ENCODE data around the gene L1CAM.

The L1CAM gene

DNA sequence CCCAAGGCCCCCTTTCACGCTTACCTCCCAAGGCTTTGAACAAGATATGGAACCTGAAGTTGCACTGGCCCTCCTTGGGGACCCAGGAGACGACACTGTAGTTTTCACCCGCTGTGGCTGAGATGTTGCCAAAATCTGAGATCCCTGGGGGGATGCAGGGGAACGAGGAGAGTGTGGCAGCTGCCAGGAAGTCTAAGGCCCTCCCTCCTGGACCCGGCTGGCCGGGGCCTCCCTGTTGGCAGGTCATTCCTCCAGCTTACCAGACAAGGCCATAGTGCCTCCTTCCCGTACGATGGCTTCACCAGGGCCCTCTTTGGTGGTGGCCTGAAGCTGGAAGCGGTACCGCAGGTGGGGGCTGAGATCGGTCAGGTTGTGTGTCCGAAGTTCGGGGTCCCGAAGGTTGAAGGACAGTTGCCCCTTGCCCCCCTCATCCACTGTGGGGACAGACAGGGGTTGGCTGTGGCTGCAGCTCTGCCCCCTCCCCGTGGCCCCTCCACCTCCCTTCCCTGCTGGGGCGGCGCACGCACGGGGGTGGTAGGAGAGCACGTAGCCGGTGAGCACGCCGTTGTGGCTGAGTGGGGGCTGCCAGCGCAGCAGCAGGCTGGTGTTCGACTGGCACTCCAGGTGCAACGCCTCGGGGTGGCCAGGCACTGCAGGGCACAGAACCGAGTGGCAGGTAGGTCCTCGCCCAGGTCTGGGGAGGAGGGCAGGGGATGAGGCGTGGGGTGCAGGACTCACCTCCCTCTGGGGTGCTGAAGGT lies 21.2 kb downstream of the L1CAM start:
- DNase-seq (ENCODE audit: low spot score): no peak

DNA sequence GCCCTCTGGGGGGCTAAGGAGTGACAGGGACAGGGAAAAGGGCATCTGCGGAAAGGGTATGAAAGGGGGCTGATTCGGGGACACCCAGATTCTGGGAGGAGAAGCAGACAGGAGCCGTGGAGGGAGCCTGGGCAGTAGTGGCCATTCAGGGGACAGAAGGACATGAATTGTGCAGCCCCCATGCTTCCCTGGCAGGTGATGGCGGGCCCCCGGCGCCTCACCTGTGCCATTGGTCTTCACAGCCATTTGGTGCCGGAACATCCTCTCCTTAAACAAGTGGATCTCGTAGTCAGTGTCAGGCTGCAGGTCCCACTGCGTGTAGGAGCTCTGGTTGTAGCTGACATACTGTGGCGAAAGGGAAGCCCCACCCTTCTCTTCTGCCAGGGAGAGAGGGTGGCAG lies 21.9 kb downstream of the L1CAM start:
- no peak for DNase-seq (ENCODE audit: low spot score)

DNA sequence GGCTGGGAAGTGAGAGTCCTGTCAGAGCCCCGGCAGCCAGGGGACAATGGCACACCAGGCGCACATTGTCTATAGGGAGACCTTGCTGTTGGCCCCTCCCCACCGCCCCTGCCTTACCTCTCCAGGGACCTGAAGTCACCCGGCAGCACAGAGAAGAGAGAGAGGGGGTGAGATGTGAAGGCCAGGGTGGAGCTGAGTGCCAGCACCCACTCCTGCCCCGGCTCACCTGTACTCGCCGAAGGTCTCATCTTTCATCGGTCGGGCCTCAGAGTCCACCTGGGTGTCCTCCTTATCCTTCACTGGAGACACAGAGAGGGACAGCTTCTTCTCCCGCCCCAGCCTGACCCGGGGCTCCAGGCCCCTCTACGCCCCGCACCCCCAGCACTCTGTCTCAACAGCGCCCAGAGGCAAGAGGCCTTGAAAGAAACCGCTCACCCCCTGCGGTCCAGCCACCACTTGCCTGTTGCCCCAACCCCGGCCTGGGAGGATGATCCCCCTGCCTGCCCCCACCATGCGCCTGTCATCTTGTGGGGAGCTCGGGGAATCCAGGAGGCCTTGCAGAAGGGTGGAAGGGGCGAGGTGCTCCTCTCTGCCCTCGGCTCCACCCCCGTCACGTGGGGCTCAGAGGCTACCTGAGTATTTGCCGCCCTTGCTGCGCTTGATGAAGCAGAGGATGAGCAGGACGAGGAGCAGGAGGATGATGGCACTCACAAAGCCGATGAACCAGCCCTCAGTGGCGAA lies 22.6 kb downstream of the L1CAM start:
- no peak for DNase-seq (ENCODE audit: low spot score)

DNA sequence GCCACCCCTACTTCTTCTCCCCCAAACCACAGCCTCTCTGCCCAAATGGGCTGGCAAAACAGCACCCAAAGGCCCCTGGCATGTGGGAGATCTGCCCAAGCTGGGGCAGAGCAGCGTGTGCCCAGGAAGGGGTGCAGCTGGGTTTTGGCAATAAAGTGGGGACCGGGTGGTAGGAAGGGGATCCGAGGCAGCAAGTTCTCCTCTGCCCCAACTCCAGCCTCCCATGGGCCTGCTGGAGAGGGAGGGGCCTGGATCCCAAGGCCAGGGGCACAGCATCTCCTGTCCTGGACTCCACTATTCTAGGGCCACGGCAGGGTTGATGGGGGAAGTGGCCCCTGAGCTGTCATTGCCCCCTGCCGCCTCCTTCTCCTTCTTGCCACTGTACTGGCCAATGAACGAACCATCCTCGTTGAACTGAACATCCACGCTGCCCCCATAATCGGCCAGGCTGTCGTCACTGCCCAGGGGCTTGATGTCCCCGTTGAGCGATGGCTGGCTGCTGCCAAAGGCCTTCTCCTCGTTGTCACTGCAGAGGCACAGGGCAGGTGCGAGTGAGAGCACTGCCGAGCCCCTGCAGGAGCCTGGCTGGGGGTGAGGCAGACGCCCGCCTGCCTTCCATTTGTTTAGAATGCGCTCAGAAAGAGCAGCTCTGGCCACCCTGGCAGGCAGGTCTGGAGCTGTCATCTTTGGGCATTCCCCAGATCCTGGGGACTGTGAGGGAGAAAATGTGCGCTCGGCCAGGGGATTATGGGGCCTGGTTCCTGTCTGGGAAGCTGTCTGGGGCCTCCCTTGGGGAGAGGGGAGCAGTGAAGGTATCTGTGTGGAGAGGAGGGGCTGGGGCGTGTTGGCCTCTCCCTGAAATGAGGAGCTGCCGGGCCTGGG lies 23.4 kb downstream of the L1CAM start:
- DNase-seq (ENCODE audit: low spot score): no peak

DNA sequence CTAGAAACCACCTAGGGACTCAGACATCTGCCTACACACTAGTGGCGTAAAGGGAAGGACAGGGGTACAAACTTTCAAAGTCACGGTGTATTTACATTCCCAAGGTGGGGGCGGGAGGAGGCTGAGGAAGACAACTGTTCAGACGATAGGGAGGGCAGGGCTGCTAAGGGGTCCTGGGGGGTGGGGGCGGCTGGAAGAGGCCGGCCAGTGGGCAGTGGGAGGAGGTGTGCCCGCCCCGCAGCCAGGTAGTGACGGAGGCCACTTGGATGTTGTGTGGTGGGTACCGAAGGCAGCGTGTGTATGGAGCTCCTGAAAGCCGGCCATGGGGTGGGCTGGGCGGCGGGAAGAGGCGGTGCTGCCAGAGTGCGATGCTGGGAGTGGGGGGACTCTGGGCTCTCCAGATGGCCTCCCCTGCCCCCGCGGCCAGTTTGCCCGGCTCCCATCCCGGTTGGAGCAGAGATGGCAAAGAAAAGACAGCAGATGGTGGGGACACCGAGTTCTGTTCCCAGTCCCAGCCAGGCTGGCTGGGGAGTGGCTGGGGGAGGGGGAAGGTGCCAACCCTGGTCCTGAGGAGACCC lies 24.2 kb downstream of the L1CAM start:
- no peak for DNase-seq (ENCODE audit: low spot score)

DNA sequence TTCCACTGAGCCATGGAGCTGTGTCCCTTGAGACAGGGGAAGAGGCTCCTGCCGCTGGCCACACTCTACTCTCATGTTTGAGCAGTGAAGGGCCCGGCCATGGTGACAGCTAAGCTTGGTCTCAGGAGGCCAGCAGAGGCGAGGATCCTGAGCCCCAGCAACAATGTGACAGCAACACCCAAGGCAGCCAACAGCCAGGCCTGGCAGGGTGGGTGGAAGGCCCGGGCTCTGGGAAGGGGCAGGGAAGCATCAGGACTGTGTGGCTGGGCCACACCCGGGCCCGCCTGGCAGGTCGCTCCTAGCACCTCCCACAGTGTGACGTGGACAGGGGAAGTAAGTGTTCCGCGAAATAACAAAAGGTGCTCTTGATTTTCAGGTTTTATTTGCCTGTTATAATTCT lies 24.8 kb downstream of the L1CAM start:
- no peak for DNase-seq (ENCODE audit: low spot score)

DNA sequence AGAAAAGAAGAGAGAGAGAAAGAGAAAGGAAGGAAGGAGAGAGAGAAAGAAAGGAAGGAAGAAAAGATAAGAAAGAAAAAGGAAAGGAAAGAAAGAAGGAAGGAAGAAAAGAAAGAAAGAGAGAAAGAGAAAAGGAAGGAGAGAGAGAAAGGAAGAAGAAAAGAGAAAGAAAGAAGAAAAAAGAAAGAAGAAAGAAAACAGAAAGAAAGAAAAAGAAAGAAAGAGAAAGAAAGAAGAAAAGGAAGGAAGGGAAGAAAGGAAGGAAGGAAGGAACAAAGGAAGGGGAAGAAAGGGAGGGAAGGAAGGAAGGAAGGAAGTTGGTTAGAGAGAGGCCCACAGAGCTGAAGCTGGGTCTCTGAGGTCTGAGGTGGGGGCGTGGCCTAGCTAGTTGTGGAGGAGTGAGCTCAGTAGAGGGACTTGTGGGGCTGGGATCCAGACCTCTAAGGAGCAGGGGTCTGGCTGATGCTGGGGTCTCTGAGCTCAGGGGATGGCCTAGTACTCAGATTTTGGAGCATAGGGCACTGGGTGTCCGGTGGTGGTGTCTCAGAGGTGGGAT lies 28.5 kb downstream of the L1CAM start:
- DNase-seq (ENCODE audit: low spot score): no peak

DNA sequence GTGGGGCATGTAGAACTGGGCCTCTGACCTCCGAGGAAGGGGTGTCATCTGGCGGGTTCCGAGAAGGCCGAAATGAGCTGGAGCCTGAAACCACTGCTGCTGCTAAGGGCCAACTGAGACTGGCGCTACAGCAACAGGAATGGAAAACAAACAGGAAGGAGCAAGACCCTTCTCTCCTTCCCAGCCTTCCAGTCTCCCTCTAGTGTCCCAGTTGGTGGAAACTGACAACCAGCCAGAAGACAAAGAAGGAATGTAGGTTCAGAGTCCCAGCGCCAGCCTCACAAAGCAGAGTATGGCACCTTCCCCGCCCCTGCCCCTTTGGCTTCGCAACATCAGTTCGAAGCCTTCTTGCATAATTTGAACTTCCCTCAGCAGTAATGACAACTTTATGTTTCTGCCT lies 31.3 kb downstream of the L1CAM start:
- DNase-seq (ENCODE audit: low spot score): no peak

DNA sequence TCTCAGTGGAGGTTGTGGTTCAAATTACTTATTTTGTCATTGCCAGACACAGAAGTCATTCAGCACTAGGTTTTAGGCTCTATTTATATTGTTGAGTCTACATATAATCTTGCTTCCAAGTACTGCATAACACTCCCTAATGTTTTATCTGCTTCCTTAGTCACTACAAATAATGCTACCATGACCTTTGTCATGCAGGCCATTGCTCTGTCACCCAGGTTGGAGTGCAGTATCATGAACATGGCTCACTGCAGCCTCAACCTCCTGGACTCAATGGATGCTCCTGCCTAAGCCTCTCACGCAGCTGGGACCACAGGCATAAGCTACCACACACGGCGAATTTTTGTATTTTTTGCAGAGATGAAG lies 32.1 kb downstream of the L1CAM start:
- DNase-seq (ENCODE audit: low spot score): no peak

DNA sequence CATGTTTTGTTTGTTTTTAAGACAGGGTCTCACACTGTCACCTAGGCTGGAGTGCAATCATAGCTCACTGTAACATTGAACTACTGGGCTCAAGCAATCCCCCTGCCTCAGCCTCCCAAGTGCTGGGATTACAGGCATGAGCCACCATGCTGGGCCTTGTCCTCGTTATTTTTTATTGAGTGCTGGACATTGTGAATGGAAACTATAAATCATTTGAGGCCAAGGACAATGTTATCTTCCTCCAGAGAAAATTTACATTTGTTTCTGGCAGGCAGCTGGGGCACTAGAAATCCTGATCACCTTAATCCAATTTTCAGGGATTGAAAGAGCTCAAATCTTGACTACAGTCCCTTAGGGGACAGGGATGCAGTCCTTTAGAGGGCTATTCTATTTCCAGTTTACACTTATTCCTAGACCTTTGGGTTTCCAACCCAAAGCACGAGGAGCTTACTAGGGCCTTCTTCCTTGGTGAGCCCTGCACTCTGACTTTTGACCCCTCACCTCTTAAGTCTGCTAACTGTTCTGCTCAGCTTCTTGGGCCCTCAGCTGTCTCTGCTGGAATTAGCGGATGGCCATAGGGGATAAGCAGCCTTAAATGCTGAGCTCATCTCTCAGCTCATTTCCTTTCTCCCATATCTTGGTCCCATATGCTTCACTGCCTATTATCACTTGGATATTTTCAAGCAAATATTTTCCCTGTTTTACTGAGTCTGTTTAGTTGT lies 32.6 kb downstream of the L1CAM start:
- no peak for DNase-seq (ENCODE audit: low spot score)

DNA sequence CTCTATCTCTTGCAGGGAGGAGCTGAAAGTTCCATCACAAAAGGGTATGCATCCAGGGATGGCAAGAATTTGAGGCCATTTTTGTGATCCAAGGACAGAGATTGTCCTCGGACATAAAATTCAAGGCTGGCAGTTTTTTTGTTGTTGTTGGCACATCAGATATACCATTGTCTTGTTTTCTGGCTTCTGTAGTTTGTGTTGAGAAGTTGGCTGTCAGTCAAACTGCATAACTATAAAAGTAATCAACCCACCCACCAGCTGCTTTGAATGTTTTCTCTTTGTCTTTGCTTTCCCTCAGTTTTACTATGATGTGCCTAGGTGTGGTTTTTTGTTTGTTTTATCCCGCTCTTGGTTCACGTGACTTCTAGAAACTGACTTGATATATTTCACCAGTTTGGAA lies 34.0 kb downstream of the L1CAM start:
- DNase-seq (ENCODE audit: low spot score): no peak

DNA sequence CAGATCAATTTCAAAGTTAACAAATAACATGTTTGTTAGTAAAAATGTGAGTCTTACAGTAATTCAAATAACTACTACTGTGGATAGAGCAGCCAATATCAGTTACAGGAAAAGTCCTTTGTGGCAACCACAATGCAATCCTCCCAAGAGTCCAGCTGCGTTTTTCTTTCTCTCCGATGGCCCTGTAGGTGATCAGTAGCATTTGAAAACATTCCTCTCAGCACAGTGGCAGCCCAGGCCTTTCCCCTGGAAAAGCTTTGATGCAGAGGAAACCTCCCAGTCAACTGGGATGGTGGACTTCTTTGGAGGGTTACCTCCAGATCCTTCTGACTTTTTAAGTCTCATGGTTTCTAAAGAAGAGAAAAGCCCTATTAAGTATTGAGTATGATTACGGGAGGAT lies 37.6 kb downstream of the L1CAM start:
- DNase-seq (ENCODE audit: low spot score): no peak

DNA sequence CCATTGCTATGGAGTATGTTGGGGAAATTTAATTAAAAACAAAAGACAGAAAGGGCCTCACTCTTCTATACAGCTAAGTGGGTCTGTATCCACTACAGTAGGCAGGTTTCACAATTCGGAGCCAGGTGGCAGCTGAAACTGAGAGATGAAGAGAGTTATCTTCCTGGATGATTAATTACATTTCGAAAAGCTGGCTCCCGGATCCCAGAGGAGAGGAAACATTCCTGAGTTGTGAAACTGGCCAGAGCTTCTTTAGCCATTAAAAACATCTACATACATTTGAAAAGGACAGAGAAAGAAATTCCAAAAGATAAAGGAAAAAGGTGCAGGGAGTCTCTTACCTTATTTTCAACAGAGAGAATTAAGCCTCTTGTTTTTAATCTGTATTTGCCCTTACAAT lies 40.1 kb downstream of the L1CAM start:
- DNase-seq (ENCODE audit: low spot score): no peak

DNA sequence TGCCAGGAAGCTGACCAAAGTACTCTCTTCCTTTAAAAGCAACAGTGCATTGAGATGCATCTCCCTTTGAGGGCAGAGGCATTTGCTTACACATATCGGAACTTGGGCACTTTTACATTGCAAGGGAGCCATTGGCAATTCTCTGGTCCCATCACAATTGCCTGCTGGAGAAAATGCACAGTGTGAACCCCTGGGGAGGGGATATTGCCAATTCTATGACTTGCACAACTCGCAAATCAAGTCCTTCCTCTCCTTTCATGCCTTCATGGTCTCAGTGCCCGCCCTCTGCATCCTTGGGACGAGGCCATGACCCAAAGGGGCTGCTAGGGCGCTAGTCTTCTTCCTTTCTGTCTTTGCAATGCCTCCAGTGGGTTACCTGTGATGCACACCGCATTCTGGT lies 40.8 kb downstream of the L1CAM start:
- DNase-seq (ENCODE audit: low spot score): no peak

DNA sequence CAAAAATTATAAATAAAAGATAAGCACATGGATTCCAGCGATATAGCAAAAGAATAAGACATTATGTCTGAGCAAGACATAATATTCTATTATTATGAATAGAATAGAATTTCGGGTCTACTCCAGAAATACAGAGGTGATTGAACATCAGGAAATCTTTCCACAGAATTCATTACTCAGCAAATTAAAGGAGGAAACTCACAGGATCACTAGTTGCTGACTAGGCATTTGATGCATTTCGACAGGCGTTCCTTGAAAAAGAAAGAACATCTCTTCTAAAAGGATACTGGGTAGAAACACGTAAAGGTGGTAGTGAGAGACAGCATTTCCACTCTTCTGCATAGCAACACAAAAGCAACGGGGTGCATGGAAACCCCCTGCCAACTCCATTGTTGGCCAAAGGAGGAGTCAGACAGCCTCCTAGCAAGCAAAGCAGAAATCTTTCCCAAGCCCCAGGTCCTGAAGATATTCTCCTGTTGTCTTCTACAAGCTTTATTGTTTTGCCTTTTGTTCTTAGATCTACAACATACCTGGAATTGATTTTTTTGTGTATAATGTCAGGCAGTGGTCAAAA lies 41.4 kb downstream of the L1CAM start:
- no peak for DNase-seq (ENCODE audit: low spot score)

DNA sequence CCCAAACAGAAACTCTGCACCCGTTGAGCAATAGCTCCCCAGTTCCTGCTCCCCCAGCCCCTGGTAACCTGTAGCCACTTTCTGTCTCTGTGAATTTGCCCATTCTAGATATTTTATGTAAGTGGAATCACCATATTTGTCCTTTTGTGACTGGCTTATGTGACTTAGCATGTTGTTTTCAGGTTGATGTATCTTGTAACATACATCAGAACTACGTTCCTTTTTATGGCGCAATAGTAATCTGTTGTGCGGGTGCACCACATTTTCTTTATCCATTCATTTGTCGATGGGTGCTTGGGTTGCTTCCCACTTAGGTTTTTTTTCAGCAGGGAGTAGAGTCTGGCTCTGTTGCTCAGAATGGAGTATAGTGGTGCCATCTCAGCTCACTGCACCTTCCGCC lies 49.1 kb downstream of the L1CAM start:
- no peak for DNase-seq (ENCODE audit: low spot score)

DNA sequence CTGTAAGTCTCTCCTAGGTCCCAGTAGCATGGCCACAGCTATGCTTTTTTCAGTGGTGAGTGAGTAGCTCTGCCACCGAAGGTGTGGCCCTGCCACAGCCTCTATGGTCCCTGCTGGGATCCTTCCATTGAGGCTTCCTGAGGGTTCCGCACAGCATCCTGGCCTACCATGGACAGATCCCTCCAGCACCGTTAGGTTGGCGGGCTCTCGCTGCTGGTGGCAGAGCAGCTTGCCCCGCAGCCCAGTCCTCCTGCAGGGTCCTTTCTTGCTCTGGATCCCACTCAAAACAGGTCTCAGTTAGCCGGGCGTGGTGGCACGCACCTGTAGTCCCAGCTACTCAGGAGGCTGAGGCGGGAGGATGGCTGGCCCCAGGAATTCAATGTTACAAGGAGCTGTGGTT lies 53.2 kb downstream of the L1CAM start:
- DNase-seq (ENCODE audit: low spot score): no peak

DNA sequence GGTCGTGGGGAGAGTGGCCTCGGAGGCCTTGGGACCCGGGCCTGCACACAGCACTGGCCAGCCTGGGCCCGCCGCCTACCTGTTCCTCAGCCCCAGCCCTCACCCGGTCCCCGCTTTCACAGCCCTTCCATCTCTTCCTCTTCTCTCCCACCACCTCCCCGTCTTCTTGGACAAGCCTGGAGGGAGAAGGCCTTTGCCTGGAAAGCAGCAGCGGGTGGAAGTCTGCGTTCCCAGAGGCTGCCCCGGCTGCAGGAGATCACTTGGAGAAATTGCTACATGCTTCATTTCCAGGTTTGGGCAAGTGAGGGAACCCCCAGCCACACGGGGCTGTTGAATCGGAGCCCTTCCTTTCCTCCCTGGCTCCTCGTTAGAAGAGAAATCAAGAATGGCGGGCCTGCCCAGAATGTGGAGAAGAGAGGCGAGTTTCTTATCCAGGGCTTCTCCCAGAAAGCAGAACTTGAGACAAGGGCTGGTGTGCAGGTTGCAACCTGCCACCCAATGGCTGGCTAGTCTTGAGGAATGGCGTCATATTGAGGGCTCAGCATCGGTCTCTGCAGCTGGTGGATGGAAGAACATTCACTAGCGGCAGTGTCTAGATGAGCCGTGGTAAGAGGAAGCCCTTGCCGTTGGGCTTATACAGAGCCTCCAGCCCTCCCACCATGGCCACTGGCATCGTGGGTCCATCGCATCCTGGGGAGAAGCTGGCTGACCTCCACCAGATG lies 54.4 kb downstream of the L1CAM start:
- DNase-seq (ENCODE audit: low spot score): no peak

DNA sequence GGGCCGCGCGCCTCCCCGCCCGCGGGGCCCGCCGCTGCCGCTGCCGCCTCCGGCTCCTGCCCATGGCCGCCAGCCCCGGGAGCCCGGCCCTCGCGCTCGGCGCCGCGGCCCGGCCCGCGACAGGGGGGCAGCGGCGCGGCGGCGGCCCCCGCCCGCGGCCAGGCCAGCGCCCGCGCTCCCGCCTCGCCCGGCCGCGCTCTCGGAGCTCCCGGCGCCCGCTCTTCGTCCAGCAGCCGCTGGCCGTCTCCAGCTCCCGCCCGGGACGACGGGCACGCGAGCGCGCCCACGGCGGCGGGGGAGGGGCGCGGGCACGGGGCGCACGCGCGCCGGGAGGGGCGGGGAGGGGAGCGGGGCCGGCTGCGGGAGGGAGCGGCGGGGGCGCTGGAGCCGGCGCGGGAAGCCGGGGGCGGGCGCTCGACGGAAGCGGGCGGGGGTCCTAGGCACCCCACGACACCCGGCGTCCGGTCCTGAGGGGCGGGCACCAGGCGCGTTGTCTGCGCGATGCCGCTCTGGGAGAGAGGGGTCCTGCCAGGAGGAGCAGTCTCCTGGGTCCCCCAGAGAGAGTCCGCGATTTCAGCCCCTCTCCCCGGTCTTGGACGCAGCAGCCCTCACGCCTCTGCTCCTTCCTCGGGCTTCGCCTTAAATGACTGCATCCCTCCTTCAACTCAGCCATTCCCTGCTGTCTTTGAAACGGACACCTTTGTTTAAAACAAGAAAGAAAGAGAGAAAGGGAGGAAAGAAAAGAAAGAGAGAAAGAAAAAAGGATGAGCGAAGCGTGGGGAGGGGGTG lies 55.1 kb downstream of the L1CAM start:
- no peak for DNase-seq (ENCODE audit: low spot score)

Data from HuH-7 (cell line).